Measurements from ENCODE around the gene MUC2.

DNA sequence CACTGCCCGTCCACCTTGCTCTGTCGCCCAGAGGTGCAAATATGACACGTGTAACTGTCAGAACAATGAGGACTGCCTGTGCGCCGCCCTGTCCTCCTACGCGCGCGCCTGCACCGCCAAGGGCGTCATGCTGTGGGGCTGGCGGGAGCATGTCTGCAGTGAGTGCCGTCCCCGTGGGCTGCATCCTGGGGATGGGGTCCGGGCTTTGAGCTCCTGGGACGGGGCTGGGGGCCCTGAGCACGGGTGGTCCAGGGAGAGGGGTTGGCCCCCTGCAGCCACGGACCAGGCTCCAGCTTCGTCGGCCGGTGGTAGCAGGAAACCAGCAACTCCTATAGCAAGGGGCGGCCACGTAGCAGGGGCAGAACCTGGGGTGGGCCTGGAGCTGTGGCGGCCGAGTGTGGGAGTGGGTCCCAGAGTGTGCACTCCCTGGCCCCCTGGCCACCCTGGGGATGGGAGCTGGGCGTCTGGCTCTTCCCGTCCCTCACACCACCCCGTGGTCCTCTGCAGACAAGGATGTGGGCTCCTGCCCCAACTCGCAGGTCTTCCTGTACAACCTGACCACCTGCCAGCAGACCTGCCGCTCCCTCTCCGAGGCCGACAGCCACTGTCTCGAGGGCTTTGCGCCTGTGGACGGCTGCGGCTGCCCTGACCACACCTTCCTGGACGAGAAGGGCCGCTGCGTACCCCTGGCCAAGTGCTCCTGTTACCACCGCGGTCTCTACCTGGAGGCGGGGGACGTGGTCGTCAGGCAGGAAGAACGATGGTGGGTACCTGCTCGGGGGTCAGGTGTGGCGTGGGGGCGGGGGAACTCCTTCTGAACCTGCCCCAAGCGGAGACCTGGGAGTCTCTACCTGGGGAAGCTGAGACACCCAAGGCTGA is 10.1 kb downstream of the MUC2 start:
- TF ChIP-seq, protein P1, sequence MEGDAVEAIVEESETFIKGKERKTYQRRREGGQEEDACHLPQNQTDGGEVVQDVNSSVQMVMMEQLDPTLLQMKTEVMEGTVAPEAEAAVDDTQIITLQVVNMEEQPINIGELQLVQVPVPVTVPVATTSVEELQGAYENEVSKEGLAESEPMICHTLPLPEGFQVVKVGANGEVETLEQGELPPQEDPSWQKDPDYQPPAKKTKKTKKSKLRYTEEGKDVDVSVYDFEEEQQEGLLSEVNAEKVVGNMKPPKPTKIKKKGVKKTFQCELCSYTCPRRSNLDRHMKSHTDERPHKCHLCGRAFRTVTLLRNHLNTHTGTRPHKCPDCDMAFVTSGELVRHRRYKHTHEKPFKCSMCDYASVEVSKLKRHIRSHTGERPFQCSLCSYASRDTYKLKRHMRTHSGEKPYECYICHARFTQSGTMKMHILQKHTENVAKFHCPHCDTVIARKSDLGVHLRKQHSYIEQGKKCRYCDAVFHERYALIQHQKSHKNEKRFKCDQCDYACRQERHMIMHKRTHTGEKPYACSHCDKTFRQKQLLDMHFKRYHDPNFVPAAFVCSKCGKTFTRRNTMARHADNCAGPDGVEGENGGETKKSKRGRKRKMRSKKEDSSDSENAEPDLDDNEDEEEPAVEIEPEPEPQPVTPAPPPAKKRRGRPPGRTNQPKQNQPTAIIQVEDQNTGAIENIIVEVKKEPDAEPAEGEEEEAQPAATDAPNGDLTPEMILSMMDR (IDR thresholded peaks at IDR 0.05) = no peak
- TF ChIP-seq POLR2A (IDR thresholded peaks at IDR 0.05) (no peak), EP300 (IDR thresholded peaks at IDR 0.05) (no peak), POLR2AphosphoS5 (IDR thresholded peaks at IDR 0.05) (no peak)
